Right lobe of liver (tissue), 6 donors: Measurements from ENCODE around the gene PLPP4. TPM values are rescaled to one million over a fixed set of nuclear protein-coding genes. Genes with fewer than 3 reads are reported as not detected.
A peak's percentile ranks its signal among the peaks of the same experiment; 100 is the strongest.

Source experiments
- ATAC-seq, 4 donors: fragments of 200-7000 bp; cut with Tn5 transposase; one replicate each; pipeline ENCODE4 v1.9.1; 2020; ENCODE audit warnings: mild to moderate bottlenecking in 4 of 4, moderate library complexity in 4 of 4
- DNase-seq, 3 donors: peaks; one replicate each; pipeline ENCODE4 v3.0.0-alpha.2; 2020
- H3K27ac ChIP-seq, 3 donors: fragments of 200-600 bp; one replicate each; pipeline ENCODE4 v1.8.0; 2022
- H3K27me3 ChIP-seq, 2 donors: fragments of 200-600 bp; one replicate each; pipeline ENCODE4 v1.8.0; 2022
- H3K36me3 ChIP-seq, 4 donors: fragments of 200-600 bp; sonication (generic) in 1 of 4; one replicate each; pipeline versions ENCODE4 v1.5.1 to v1.8.0; 2017 to 2022; ENCODE audit warnings: control low read depth in 1 of 4
- H3K4me1 ChIP-seq, 4 donors: fragments of 200-600 bp; sonication (generic) in 1 of 4; one replicate each; pipeline versions ENCODE4 v1.5.1 to v1.8.0; 2017 to 2022; ENCODE audit warnings: control low read depth in 1 of 4
- H3K4me3 ChIP-seq, 3 donors: fragments of 200-600 bp; one replicate each; pipeline ENCODE4 v1.8.0; 2022
- H3K9me3 ChIP-seq, 4 donors: fragments of 200-600 bp; sonication (generic) in 1 of 4; one replicate each; pipeline versions ENCODE4 v1.5.1 to v1.8.0; 2017 to 2022; ENCODE audit warnings: control low read depth in 1 of 4
- CTCF ChIP-seq, 4 donors: fragments of 200-600 bp in 3 of 4; fragments of 450-650 bp in 1 of 4; IDR thresholded peaks; one replicate each; pipeline versions ENCODE4 v1.5.1 to v1.8.0; 2016 to 2022; ENCODE audit warnings: antibody characterized with exemption in 4 of 4, mild to moderate bottlenecking in 2 of 4
- POLR2A ChIP-seq: fragments of 450-650 bp; IDR thresholded peaks from one replicate; pipeline ENCODE4 v1.6.1; 2017; ENCODE audit warnings: antibody characterized with exemption, mild to moderate bottlenecking
- WGBS: methylation state at CpG from one replicate; pipeline ENCODE4 v1.1.6; 2018; ENCODE audit warnings: low coverage, low lambda C conversion rate; ENCODE audit not compliant: insufficient coverage; ENCODE audit errors: missing lambda C conversion rate; 5-methylcytosine and 5-hydroxymethylcytosine counted together
- intact Hi-C, 2 donors: fragments of 100-400 bp; cut with DNase I; formaldehyde crosslinking; loops; one replicate each; pipeline versions ENCODE4 v1.11.2 to v1.14.1; 2022
- total RNA-seq, 6 experiments: library from RNA; depleted of rRNA in 2 of 6; stranded (reverse); fragments of >200 nt in 2 of 6; fragmentation: NEBNext Ultra II Directional in 3 of 6; extraction: Animal tissue kit (Norgen Biotek cat#: 25700) in 3 of 6; gene quantifications; one replicate each; pipeline versions ENCODE4 v1.1.0 to v1.2.4, GENCODE V29; 2016 to 2023
- donor health status: DM: no; HTN: yes; CAD: no.
- donor health status: DM: no; HTN: no; CAD: no.
- donor health status: DM: no; HTN: no; CAD: no.
- donor health status: DM: no; HTN: yes; CAD: no.
- donor health status: DM: no; HTN: yes; CAD: no.

Gene PLPP4
- total RNA-seq, 6 experiments from 2014 or later = 0.35 to 0.81 (median 0.37) TPM; not detected in 1

- Histone ChIP-seq H3K27ac (no peak overlapping the region), H3K4me1 (no peaks in the 10 kb centered on the region), H3K4me3 (no peak overlapping the region), H3K27me3 (no peaks in the 10 kb centered on the region), H3K36me3 (no peaks in the 10 kb centered on the region), H3K9me3 (no peaks in the 10 kb centered on the region)
- no peak for DNase-seq
- TF ChIP-seq CTCF (IDR thresholded peaks at IDR 0.05) (no peak), POLR2A (no peak)
- intact Hi-C loops = no loop called here
- ATAC-seq = peak in 1 of 4 donors; percentile 36
- WGBS = 54% methylated on average over 3 of the region's 3 CpGs
Measured at GRCh38 chr10:120586471-120586872, 129.4 kb downstream of the PLPP4 start.

- no peaks in the 10 kb centered on the region for H3K27me3 ChIP-seq
- DNase-seq = no peak
- no peaks in the 10 kb centered on the region for H3K36me3 ChIP-seq
- no peak overlapping the region for H3K27ac ChIP-seq
- TF ChIP-seq POLR2A (no peak), CTCF (IDR thresholded peaks at IDR 0.05) (no peak)
- no peaks in the 10 kb centered on the region for H3K4me1 ChIP-seq
- intact Hi-C loops = no loop called here
- H3K9me3 ChIP-seq = no peaks in the 10 kb centered on the region
- H3K4me3 ChIP-seq = no peak overlapping the region
- ATAC-seq = no peak
- 61% methylated on average over 5 of the region's 5 CpGs for WGBS
Measured at GRCh38 chr10:120587061-120587460, 130.0 kb downstream of the PLPP4 start.

GRCh38 chr10:120588311-120588710, 131.3 kb downstream of the PLPP4 start:
- WGBS = no CpG with 5 or more reads among the region's 2 CpGs
- no peaks in the 10 kb centered on the region for H3K27me3 ChIP-seq
- no peaks in the 10 kb centered on the region for H3K9me3 ChIP-seq
- DNase-seq = no peak
- ATAC-seq = no peak
- intact Hi-C loops = no loop called here
- TF ChIP-seq CTCF (IDR thresholded peaks at IDR 0.05) (no peak), POLR2A (no peak)
- H3K27ac ChIP-seq = no peak overlapping the region
- no peaks in the 10 kb centered on the region for H3K4me1 ChIP-seq
- no peaks in the 10 kb centered on the region for H3K36me3 ChIP-seq
- H3K4me3 ChIP-seq = no peak overlapping the region

- no peaks in the 10 kb centered on the region for H3K36me3 ChIP-seq
- ATAC-seq (no peak), DNase-seq (no peak)
- WGBS = 86% methylated on average over 2 of the region's 2 CpGs
- no peaks in the 10 kb centered on the region for H3K4me1 ChIP-seq
- no peak for TF ChIP-seq POLR2A
- TF ChIP-seq CTCF (IDR thresholded peaks at IDR 0.05) = no peak
- no peaks in the 10 kb centered on the region for H3K9me3 ChIP-seq
- intact Hi-C loops = no loop called here
- no peaks in the 10 kb centered on the region for H3K27me3 ChIP-seq
- H3K27ac ChIP-seq = no peak overlapping the region
- no peak overlapping the region for H3K4me3 ChIP-seq
Measured at GRCh38 chr10:120593693-120594092, 136.7 kb downstream of the PLPP4 start.

- intact Hi-C loops = no loop called here
- no CpG with 5 or more reads among the region's 3 CpGs for WGBS
- DNase-seq = no peak
- no peak overlapping the region for H3K4me3 ChIP-seq
- H3K27me3 ChIP-seq = no peaks in the 10 kb centered on the region
- H3K27ac ChIP-seq = no peak overlapping the region
- no peak for TF ChIP-seq CTCF (IDR thresholded peaks at IDR 0.05)
- no peak for TF ChIP-seq POLR2A
- ATAC-seq = no peak
- no peaks in the 10 kb centered on the region for H3K4me1 ChIP-seq
- no peaks in the 10 kb centered on the region for H3K9me3 ChIP-seq
- H3K36me3 ChIP-seq = no peaks in the 10 kb centered on the region
Measured at GRCh38 chr10:120597902-120598301, 140.9 kb downstream of the PLPP4 start.
